ENCODE measurements around the gene CABYR. TPM values are rescaled to one million over a fixed set of nuclear protein-coding genes. Genes with fewer than 3 reads are reported as not detected.
A peak's percentile ranks its signal among the peaks of the same experiment; 100 is the strongest.

The CABYR gene
- total and polyA plus RNA-seq, 2 of the 13 experiments (the other 11 are each of a cell fraction or from before 2014, with no cell fraction given) = 0.71 to 0.88 TPM

- TF ChIP-seq, protein P1, sequence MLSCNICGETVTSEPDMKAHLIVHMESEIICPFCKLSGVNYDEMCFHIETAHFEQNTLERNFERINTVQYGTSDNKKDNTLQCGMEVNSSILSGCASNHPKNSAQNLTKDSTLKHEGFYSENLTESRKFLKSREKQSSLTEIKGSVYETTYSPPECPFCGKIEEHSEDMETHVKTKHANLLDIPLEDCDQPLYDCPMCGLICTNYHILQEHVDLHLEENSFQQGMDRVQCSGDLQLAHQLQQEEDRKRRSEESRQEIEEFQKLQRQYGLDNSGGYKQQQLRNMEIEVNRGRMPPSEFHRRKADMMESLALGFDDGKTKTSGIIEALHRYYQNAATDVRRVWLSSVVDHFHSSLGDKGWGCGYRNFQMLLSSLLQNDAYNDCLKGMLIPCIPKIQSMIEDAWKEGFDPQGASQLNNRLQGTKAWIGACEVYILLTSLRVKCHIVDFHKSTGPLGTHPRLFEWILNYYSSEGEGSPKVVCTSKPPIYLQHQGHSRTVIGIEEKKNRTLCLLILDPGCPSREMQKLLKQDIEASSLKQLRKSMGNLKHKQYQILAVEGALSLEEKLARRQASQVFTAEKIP (CRISPR knock-in tag; IDR thresholded peaks at IDR 0.05; ENCODE audit: borderline replicate concordance) = no peak
- TF ChIP-seq ARHGAP35 (CRISPR knock-in tag; IDR thresholded peaks at IDR 0.05; ENCODE audit: borderline replicate concordance) (no peak; the same call in 1 of the 2 replicates), NR2C2 (CRISPR knock-in tag; IDR thresholded peaks at IDR 0.05; ENCODE audit: borderline replicate concordance) (no peak), MTA1 (CRISPR knock-in tag; IDR thresholded peaks at IDR 0.05; ENCODE audit: borderline replicate concordance) (peak; percentile 87), NRL (CRISPR knock-in tag; IDR thresholded peaks at IDR 0.05; ENCODE audit: borderline replicate concordance) (no peak; the same call in 1 of the 2 replicates), ERF (CRISPR knock-in tag; IDR thresholded peaks at IDR 0.05) (peak; percentile 86; the same call in 1 of the 2 replicates), CBX1 (IDR thresholded peaks at IDR 0.05; ENCODE audit: low read depth) (no peak), CHCHD3 (CRISPR knock-in tag; IDR thresholded peaks at IDR 0.05) (no peak), ZNF674 (CRISPR knock-in tag; IDR thresholded peaks at IDR 0.05; ENCODE audit: low read depth) (no peak), ZMYM3 (CRISPR knock-in tag; IDR thresholded peaks at IDR 0.05) (peak; percentile 82), HNF1B (CRISPR knock-in tag; IDR thresholded peaks at IDR 0.05) (peak; percentile 98), KDM5A (IDR thresholded peaks at IDR 0.05; ENCODE audit: borderline replicate concordance, low read length) (no peak), ZNF724P (CRISPR knock-in tag; IDR thresholded peaks at IDR 0.05; ENCODE audit: borderline replicate concordance) (no peak), FOXP1 (IDR thresholded peaks at IDR 0.05) (peak; percentile 72), FOXP1 (CRISPR knock-in tag; IDR thresholded peaks at IDR 0.05) (peak; percentile 72), ZSCAN22 (CRISPR knock-in tag; IDR thresholded peaks at IDR 0.05) (no peak), ATAD3A (CRISPR knock-in tag; IDR thresholded peaks at IDR 0.05) (no peak), KAT7 (CRISPR knock-in tag; IDR thresholded peaks at IDR 0.05; ENCODE audit: borderline replicate concordance) (peak; percentile 60; the same call in 1 of the 2 replicates), HOXA5 (CRISPR knock-in tag; IDR thresholded peaks at IDR 0.05) (no peak), ZKSCAN5 (CRISPR knock-in tag; IDR thresholded peaks at IDR 0.05) (no peak)
- TF ChIP-seq, protein P2, sequence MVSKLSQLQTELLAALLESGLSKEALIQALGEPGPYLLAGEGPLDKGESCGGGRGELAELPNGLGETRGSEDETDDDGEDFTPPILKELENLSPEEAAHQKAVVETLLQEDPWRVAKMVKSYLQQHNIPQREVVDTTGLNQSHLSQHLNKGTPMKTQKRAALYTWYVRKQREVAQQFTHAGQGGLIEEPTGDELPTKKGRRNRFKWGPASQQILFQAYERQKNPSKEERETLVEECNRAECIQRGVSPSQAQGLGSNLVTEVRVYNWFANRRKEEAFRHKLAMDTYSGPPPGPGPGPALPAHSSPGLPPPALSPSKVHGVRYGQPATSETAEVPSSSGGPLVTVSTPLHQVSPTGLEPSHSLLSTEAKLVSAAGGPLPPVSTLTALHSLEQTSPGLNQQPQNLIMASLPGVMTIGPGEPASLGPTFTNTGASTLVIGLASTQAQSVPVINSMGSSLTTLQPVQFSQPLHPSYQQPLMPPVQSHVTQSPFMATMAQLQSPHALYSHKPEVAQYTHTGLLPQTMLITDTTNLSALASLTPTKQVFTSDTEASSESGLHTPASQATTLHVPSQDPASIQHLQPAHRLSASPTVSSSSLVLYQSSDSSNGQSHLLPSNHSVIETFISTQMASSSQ (IDR thresholded peaks at IDR 0.05; ENCODE audit: low read depth) = peak; percentile 93
- TF ChIP-seq, protein P2 (CRISPR knock-in tag; IDR thresholded peaks at IDR 0.05; ENCODE audit: borderline replicate concordance) = peak; percentile 86
- TF ChIP-seq, protein P3, sequence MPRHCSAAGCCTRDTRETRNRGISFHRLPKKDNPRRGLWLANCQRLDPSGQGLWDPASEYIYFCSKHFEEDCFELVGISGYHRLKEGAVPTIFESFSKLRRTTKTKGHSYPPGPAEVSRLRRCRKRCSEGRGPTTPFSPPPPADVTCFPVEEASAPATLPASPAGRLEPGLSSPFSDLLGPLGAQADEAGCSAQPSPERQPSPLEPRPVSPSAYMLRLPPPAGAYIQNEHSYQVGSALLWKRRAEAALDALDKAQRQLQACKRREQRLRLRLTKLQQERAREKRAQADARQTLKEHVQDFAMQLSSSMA (CRISPR knock-in tag; IDR thresholded peaks at IDR 0.05) = no peak
These were observed 25.8 kb upstream of the CABYR start (continued) for GRCh38 chr18:24112874-24113615.

Measured in HepG2 (cell line).